Urothelium cell line (cell line): ENCODE data around the gene RERE.
A peak's percentile ranks its signal among the peaks of the same experiment; 100 is the strongest.
"Not testable (repeated sequence)": the region's sequence is repeated elsewhere in the genome, so short reads cannot be mapped to it uniquely, and the experiment has no call there.

Experiments used
- DNase-seq: peaks from one replicate; pipeline ENCODE4 v3.0.0; 2011; ENCODE audit warnings: low spot score, mixed read lengths
- FAIRE-seq: peaks from 2 replicates; lab custom pipeline; 2011; peaks lifted over from hg19 to GRCh38; lab: Jason Lieb, UNC

Gene RERE

GRCh38 chr1:8619917-8620502, 197.4 kb downstream of the RERE start:
- not testable (repeated sequence) for FAIRE-seq, DNase-seq

- peak; percentile 50 for FAIRE-seq
- DNase-seq: not testable (repeated sequence)
Measured at GRCh38 chr1:8619419-8619818, 198.0 kb downstream of the RERE start.

GRCh38 chr1:8616791-8617190, 200.6 kb downstream of the RERE start:
- not testable (repeated sequence) for FAIRE-seq, DNase-seq

GRCh38 chr1:8611634-8612515, 205.6 kb downstream of the RERE start:
- not testable (repeated sequence) for FAIRE-seq, DNase-seq

- FAIRE-seq (no peak), DNase-seq (no peak)
Measured at GRCh38 chr1:8607906-8608305, 209.5 kb downstream of the RERE start.

- FAIRE-seq: no peak
- no peak for DNase-seq
Measured at GRCh38 chr1:8604041-8604945, 213.1 kb downstream of the RERE start.

- DNase-seq: no peak
- no peak for FAIRE-seq
Measured at GRCh38 chr1:8603220-8603616, 214.2 kb downstream of the RERE start.

- no peak for FAIRE-seq
Measured at GRCh38 chr1:8602471-8603219, 214.8 kb downstream of the RERE start.

GRCh38 chr1:8600336-8600735, 217.1 kb downstream of the RERE start:
- no peak for FAIRE-seq
- no peak for DNase-seq

More at GRCh38 chr1:8602471-8603219, 214.8 kb downstream of the RERE start:
- no peak for DNase-seq

- no peak for FAIRE-seq
- DNase-seq: no peak
Measured at GRCh38 chr1:8599646-8600212, 217.7 kb downstream of the RERE start.

- no peak for FAIRE-seq
- DNase-seq: no peak
Measured at GRCh38 chr1:8598783-8599182, 218.7 kb downstream of the RERE start.

- no peak for FAIRE-seq
Measured at GRCh38 chr1:8598060-8598724, 219.2 kb downstream of the RERE start.

GRCh38 chr1:8597455-8597854, 220.0 kb downstream of the RERE start:
- DNase-seq: no peak
- no peak for FAIRE-seq

More at GRCh38 chr1:8598060-8598724, 219.2 kb downstream of the RERE start:
- DNase-seq: no peak

- no peak for DNase-seq
- FAIRE-seq: no peak
Measured at GRCh38 chr1:8595941-8596340, 221.5 kb downstream of the RERE start.

- FAIRE-seq (no peak), DNase-seq (no peak)
Measured at GRCh38 chr1:8595332-8595731, 222.1 kb downstream of the RERE start.

- not testable (repeated sequence) for DNase-seq, FAIRE-seq
Measured at GRCh38 chr1:8593292-8593691, 224.1 kb downstream of the RERE start.

- DNase-seq: no peak
- no peak for FAIRE-seq
Measured at GRCh38 chr1:8591569-8591968, 225.9 kb downstream of the RERE start.

- FAIRE-seq (no peak), DNase-seq (no peak)
Measured at GRCh38 chr1:8590721-8591351, 226.6 kb downstream of the RERE start.

- DNase-seq (no peak), FAIRE-seq (no peak)
Measured at GRCh38 chr1:8589571-8589970, 227.9 kb downstream of the RERE start.
